Adrenal gland (tissue), 12 donors: ENCODE data around the gene OR13C9. TPM values are rescaled to one million over a fixed set of nuclear protein-coding genes. Genes with fewer than 3 reads are reported as not detected.
"Not testable (repeated sequence)": the region's sequence is repeated elsewhere in the genome, so short reads cannot be mapped to it uniquely, and the experiment has no call there.

Source experiments
- DNase-seq, 7 donors: peaks; one replicate each; pipeline ENCODE4 v3.0.0-alpha.2; 2019 to 2020
- H3K27ac ChIP-seq, 5 donors: fragments of 200-600 bp; sonication (generic) in 4 of 5; 1 replicate in 3 of 5; 2 replicates in 2 of 5; pipeline versions ENCODE4 v1.5.1 to v1.8.0; 2016 to 2020; ENCODE audit warnings: mild to moderate bottlenecking in 1 of 5
- H3K27me3 ChIP-seq: fragments of 200-600 bp; 2 replicates; pipeline ENCODE4 v1.8.0; 2021
- H3K36me3 ChIP-seq, 2 donors: fragments of 200-600 bp; replicated peaks in 1 of 2; 1 replicate in 1 of 2; 2 replicates in 1 of 2; pipeline versions ENCODE4 v1.5.1 to v1.8.0; 2018 to 2022
- H3K4me1 ChIP-seq, 2 donors: fragments of 200-600 bp; replicated peaks in 1 of 2; 1 replicate in 1 of 2; 2 replicates in 1 of 2; pipeline versions ENCODE4 v1.5.1 to v1.8.0; 2018 to 2021
- H3K4me3 ChIP-seq, 4 donors: fragments of 200-600 bp; sonication (generic) in 3 of 4; one replicate each; pipeline ENCODE4 v1.5.1; 2016 to 2018
- H3K9me3 ChIP-seq, 3 donors: fragments of 200-600 bp; sonication (generic) in 1 of 3; replicated peaks in 1 of 3; 1 replicate in 2 of 3; 2 replicates in 1 of 3; pipeline versions ENCODE4 v1.5.1 to v1.8.0; 2016 to 2021
- POLR2A ChIP-seq, 2 donors: fragments of 450-650 bp; IDR thresholded peaks; one replicate each; pipeline ENCODE4 v1.6.1; 2017; ENCODE audit warnings: antibody characterized with exemption in 2 of 2, mild to moderate bottlenecking in 2 of 2, moderate library complexity in 1 of 2
- WGBS, 4 donors: extraction: QIAGEN DNeasy Blood & Tissue Kit in 2 of 4; methylation state at CpG; one replicate each; pipeline versions ENCODE4 v1.1.5 to v1.1.7; 2013 to 2017; 5-methylcytosine and 5-hydroxymethylcytosine counted together
- intact Hi-C, 2 donors: fragments of 100-400 bp; cut with DNase I; formaldehyde crosslinking; loops; one replicate each; pipeline versions ENCODE4 v1.14.1 to v1.15.0; 2022 to 2023
- polyA plus RNA-seq, 3 donors: library from polyadenylated mRNA; stranded (reverse); fragments of 200-250 nt in 2 of 3; fragments of 350-450 nt in 1 of 3; fragmentation: Illumina TruSeq in 1 of 3; extraction: RNeasy Lipid Tissue Mini Kit (QIAGEN cat#74804) in 1 of 3; gene quantifications; one replicate each; pipeline ENCODE4 v1.2.3, GENCODE V29; 2013 to 2014
- total RNA-seq, 9 donors: library from RNA; depleted of rRNA in 4 of 9; stranded (reverse); fragments of >200 nt in 4 of 9; fragments of 120-200 nt in 1 of 9; fragmentation: NEBNext Ultra II Directional in 1 of 9; extraction: Animal tissue kit (Norgen Biotek cat#: 25700) in 1 of 9; gene quantifications; one replicate each; pipeline versions ENCODE4 v1.1.0 to v1.2.4, GENCODE V29; 2013 to 2023
- TF ChIP-seq, protein P1 (sequence below), 6 experiments: fragments of 450-650 bp in 4 of 6; fragments of 200-600 bp in 2 of 6; sonication (generic) in 1 of 6; IDR thresholded peaks; 1 replicate in 5 of 6; 2 replicates in 1 of 6; pipeline versions ENCODE4 v1.5.1 to v1.8.0; 2016 to 2021; ENCODE audit warnings: antibody characterized with exemption in 6 of 6, mild to moderate bottlenecking in 2 of 6, moderate library complexity in 1 of 6
- donor health status: healthy with polysubstance abuse.
- donor health status: Bipolar disorder and iron deficiency.
- donor health status: DM: yes; HTN: yes; CAD: no.
- donor health status: DM: no; HTN: no; CAD: no.
- donor health status: DM: no; HTN: no; CAD: no.
- donor health status: DM: yes; HTN: yes; CAD: no.

The OR13C9 gene
- total and polyA plus RNA-seq, 12 donors = 0.27 to 1.2 TPM; not detected in 10

DNA sequence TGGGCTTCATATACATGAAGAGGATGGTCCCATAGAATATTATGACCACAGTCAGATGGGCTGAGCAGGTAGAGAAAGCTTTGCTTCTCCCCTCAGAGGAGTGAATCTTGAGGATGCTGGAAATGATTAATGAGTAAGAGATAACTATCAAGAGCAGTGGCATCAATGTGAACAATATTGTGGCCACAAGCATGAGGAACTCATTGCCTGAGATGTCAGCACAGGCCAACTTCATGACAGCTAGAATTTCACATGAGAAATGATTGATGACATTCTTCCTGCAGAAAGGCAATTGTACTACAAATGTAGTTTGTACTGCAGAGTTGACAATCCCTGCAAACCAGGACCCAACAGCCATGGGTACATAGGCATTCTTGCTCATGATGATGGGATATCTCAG is 586 bp downstream of the OR13C9 start:
- DNase-seq = no peak
- Histone ChIP-seq H3K4me1 (no peaks in the 10 kb centered on the region), H3K4me3 (no peak overlapping the region), H3K9me3 (no peaks in the 10 kb centered on the region), H3K27ac (no peak overlapping the region), H3K27me3 (no peaks in the 10 kb centered on the region), H3K36me3 (no peaks in the 10 kb centered on the region)
- no peak for TF ChIP-seq POLR2A (IDR thresholded peaks at IDR 0.05)
- TF ChIP-seq, protein P1, sequence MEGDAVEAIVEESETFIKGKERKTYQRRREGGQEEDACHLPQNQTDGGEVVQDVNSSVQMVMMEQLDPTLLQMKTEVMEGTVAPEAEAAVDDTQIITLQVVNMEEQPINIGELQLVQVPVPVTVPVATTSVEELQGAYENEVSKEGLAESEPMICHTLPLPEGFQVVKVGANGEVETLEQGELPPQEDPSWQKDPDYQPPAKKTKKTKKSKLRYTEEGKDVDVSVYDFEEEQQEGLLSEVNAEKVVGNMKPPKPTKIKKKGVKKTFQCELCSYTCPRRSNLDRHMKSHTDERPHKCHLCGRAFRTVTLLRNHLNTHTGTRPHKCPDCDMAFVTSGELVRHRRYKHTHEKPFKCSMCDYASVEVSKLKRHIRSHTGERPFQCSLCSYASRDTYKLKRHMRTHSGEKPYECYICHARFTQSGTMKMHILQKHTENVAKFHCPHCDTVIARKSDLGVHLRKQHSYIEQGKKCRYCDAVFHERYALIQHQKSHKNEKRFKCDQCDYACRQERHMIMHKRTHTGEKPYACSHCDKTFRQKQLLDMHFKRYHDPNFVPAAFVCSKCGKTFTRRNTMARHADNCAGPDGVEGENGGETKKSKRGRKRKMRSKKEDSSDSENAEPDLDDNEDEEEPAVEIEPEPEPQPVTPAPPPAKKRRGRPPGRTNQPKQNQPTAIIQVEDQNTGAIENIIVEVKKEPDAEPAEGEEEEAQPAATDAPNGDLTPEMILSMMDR (IDR thresholded peaks at IDR 0.05) = no peak
- intact Hi-C loops = no loop called here

DNA sequence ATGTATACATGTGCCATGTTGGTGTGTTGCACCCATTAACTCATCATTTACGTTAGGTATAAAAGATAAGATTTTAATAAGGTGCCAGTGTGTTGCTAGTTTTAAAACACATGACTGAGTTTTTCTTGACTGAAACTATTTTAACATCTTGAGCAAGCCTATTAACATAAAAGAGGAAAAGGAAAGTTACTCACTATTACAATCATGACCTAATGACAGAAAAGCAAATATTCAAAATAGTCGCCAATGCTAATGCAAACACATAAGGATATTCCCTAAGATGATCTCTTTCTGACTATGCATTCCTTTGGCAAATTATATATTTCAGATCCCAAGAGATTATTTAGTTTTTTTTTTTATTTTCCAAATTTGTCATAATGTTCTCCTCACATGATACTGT is 6.8 kb downstream of the OR13C9 start:
- intact Hi-C loops = no loop called here
- no peaks in the 10 kb centered on the region for H3K4me1 ChIP-seq
- H3K4me3 ChIP-seq = no peak overlapping the region
- no peak for TF ChIP-seq POLR2A (IDR thresholded peaks at IDR 0.05)
- TF ChIP-seq, protein P1 (IDR thresholded peaks at IDR 0.05) = no peak
- no peaks in the 10 kb centered on the region for H3K27me3 ChIP-seq
- WGBS, 4 donors = 82 to 88% (median 85%) methylated on average over 2 of the region's 2 CpGs
- H3K27ac ChIP-seq = no peak overlapping the region
- no peaks in the 10 kb centered on the region for H3K9me3 ChIP-seq
- no peak for DNase-seq
- H3K36me3 ChIP-seq = no peaks in the 10 kb centered on the region

DNA sequence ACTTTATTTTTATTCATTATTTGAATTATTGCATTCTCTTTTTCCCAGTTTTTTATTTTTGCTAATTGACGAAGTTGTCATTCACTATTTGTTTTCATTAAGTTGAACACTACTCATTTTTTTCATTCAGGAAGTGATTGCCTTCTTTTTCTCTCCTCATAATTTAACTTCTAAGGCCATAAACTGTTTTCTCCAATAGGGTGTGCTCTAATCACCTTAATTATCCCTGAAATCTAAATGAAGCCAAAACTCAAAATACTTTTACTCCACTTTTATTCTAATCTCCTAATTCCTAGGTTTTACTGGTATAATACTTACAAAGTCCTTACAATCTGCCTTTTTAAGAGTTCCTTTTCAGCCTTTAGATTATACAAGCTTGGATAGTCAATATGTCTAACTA is 9.7 kb downstream of the OR13C9 start:
- Histone ChIP-seq H3K4me3 (no peak overlapping the region), H3K4me1 (no peaks in the 10 kb centered on the region), H3K9me3 (no peaks in the 10 kb centered on the region), H3K36me3 (no peaks in the 10 kb centered on the region), H3K27me3 (no peaks in the 10 kb centered on the region), H3K27ac (no peak overlapping the region)
- intact Hi-C loops = no loop called here
- TF ChIP-seq, protein P1 (IDR thresholded peaks at IDR 0.05) = peak in 2 of 6 experiments; percentile 16 to 28
- TF ChIP-seq POLR2A (IDR thresholded peaks at IDR 0.05) = no peak
- 25 to 29% (median 27%) methylated on average over 1 of the region's 1 CpG for WGBS, 4 donors
- no peak for DNase-seq

DNA sequence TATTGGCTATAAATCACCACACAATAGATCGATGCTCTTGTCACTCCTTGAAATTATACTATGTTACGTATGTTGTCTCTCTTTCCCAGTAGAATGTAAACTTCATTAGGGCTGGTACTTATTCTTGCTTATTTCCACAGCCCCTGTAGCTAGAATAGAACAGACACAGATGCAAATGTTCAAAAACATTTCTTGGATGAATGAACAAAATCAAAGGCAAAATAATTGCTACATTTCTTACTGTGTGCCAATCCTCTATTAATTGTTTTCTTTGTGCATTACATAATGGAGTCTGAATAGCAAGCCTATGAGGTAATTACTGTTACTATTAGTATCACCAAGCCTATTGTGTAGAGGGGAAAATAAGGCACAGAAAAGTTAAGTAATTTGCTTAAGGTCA is 11.9 kb downstream of the OR13C9 start:
- Histone ChIP-seq H3K27ac (no peak overlapping the region), H3K27me3 (no peaks in the 10 kb centered on the region), H3K4me3 (no peak overlapping the region), H3K4me1 (no peaks in the 10 kb centered on the region), H3K9me3 (no peaks in the 10 kb centered on the region), H3K36me3 (no peaks in the 10 kb centered on the region)
- 65 to 72% (median 67%) methylated on average over 2 of the region's 2 CpGs for WGBS, 4 donors
- TF ChIP-seq, protein P1 (IDR thresholded peaks at IDR 0.05) = no peak
- no peak for TF ChIP-seq POLR2A (IDR thresholded peaks at IDR 0.05)
- DNase-seq = no peak
- intact Hi-C loops = no loop called here

DNA sequence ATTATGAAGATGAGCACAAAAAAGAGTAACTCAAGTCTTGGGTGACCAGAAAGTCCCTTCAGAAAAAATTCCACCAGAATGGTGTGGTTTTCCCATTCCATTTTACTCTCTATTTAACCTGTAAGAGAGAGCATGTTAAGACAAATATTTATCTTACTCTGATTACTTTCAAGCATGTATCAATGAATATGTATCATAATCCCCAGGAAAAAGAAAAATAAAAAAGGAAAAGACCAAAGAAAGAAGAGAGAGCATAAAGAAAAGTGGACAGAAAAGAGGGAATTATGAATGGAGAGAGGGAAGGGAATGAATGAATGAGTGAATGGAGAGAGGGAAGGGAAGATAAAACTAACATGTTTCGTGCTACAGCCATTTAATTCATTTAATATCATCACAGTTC is 12.5 kb downstream of the OR13C9 start, which contains the start of gene OR13C2:
Gene OR13C2 (minus strand): TSS at position 101 of the 400 bp plus-strand sequence. CDS start 0 bp downstream, at position 101.
- H3K9me3 ChIP-seq, H3K36me3 ChIP-seq, H3K4me1 ChIP-seq, DNase-seq, H3K27me3 ChIP-seq, H3K4me3 ChIP-seq, intact Hi-C loops, H3K27ac ChIP-seq: not testable (repeated sequence)
- WGBS, 4 donors = 57 to 78% (median 76%) methylated on average over 1 of the region's 1 CpG
